SU-DHL-6 (cell line): Measurements from ENCODE around the gene RBBP4.

Experiments used
- H2AFZ ChIP-seq: fragments of 200-600 bp; sonication (generic); 2 replicates; pipeline ENCODE4 v1.6.1; 2014; ENCODE audit warnings: low read depth, mild to moderate bottlenecking, moderate library complexity, mixed read lengths, antibody characterized with exemption, low read length; ENCODE audit not compliant: severe bottlenecking
- H3F3A ChIP-seq: fragments of 200-600 bp; shearing (Covaris generic); 2 replicates; pipeline ENCODE4 v1.6.0; 2016; ENCODE audit warnings: antibody characterized with exemption, mild to moderate bottlenecking; ENCODE audit not compliant: insufficient read depth
- H3K27ac ChIP-seq: fragments of 200-600 bp; sonication (generic); 2 replicates; pipeline ENCODE4 v1.5.1; 2016; ENCODE audit warnings: low read depth, mild to moderate bottlenecking, low read length, moderate library complexity, mixed read lengths
- H3K27me3 ChIP-seq: fragments of 200-600 bp; sonication (generic), shearing (Covaris generic); 2 replicates; pipeline ENCODE4 v1.6.0; 2014; ENCODE audit warnings: mild to moderate bottlenecking, low read length
- H3K36me3 ChIP-seq: fragments of 200-600 bp; sonication (generic); 2 replicates; pipeline ENCODE4 v1.6.1; 2014; ENCODE audit warnings: mild to moderate bottlenecking, low read length, mixed read lengths
- H3K4me2 ChIP-seq: fragments of 300-600, 200-600 bp; shearing (Covaris generic), sonication (generic); 2 replicates; pipeline ENCODE4 v1.6.0; 2014; ENCODE audit warnings: low read length, low read depth, mild to moderate bottlenecking; ENCODE audit not compliant: poor library complexity, severe bottlenecking
- H3K4me3 ChIP-seq: fragments of 200-600 bp; sonication (generic); 2 replicates; pipeline ENCODE4 v1.5.1; 2014; ENCODE audit warnings: antibody characterized with exemption, low read length, mild to moderate bottlenecking, mixed read lengths; ENCODE audit not compliant: insufficient read depth, poor library complexity, severe bottlenecking
- H3K79me2 ChIP-seq: fragments of 200-600 bp; sonication (generic); 2 replicates; pipeline ENCODE4 v1.6.1; 2014; ENCODE audit warnings: mild to moderate bottlenecking, low read length, moderate library complexity; ENCODE audit not compliant: insufficient read depth
- H3K9ac ChIP-seq: fragments of 200-600 bp; sonication (generic); 2 replicates; pipeline ENCODE4 v1.7.0; 2014; ENCODE audit warnings: mild to moderate bottlenecking, low read length
- H3K9me2 ChIP-seq: fragments of 200-600 bp; sonication (generic); replicated peaks from 2 replicates; pipeline ENCODE4 v1.6.1; 2014; ENCODE audit warnings: low read length; ENCODE audit not compliant: insufficient read depth
- H3K9me3 ChIP-seq: fragments of 200-600 bp; sonication (generic); 2 replicates; pipeline ENCODE4 v1.6.1; 2014; ENCODE audit warnings: low read length, mixed read lengths; ENCODE audit not compliant: insufficient read depth
- H4K20me1 ChIP-seq: fragments of 200-600 bp; sonication (generic); 2 replicates; pipeline ENCODE4 v1.6.1; 2014; ENCODE audit warnings: low read depth, mild to moderate bottlenecking, antibody characterized with exemption, low read length, moderate library complexity, mixed read lengths
- CTCF ChIP-seq: fragments of 200-600 bp; sonication (generic); IDR thresholded peaks from one replicate; pipeline ENCODE4 v1.5.1; 2017; ENCODE audit warnings: antibody characterized with exemption, mild to moderate bottlenecking, low read length, moderate library complexity; ENCODE audit not compliant: insufficient read depth, poor library complexity, severe bottlenecking
- EZH2phosphoT487 ChIP-seq: fragments of 200-600 bp; sonication (generic), shearing (Covaris generic); conservative IDR thresholded peaks from 2 replicates; pipeline ENCODE4 v1.6.1; 2018; ENCODE audit warnings: mild to moderate bottlenecking, antibody characterized with exemption, low read length, moderate library complexity, mixed read lengths

The RBBP4 gene

GRCh38 chr1:32650752-32651460 lies at the start of gene RBBP4:
Gene RBBP4 (plus strand): TSS chr1:32651208. CDS start chr1:32651307, 99 bp downstream.
- Histone ChIP-seq H3K79me2 (peaks cover 85% of the 10 kb centered on the region), H3K36me3 (peaks cover 37% of the 10 kb centered on the region), H3K9ac (peak within 1 kb of the TSS; percentile 88), H3K9me3 (no peaks in the 10 kb centered on the region), H3K27ac (peak within 1 kb of the TSS; percentile 97), H3K4me3 (peak within 1 kb of the TSS; percentile 73), H3K9me2 (no peaks in the 10 kb centered on the region), H4K20me1 (peaks cover 11% of the 10 kb centered on the region), H3K27me3 (no peaks in the 10 kb centered on the region), H3F3A (peaks cover 32% of the 10 kb centered on the region), H2AFZ (no peak within 1 kb of the TSS), H3K4me2 (peak within 1 kb of the TSS; percentile 99)
- no peak for TF ChIP-seq CTCF
- no peak for TF ChIP-seq EZH2phosphoT487

- TF ChIP-seq CTCF (no peak), EZH2phosphoT487 (no peak)
- no peaks in the 10 kb centered on the region for H3K79me2 ChIP-seq
- no peaks in the 10 kb centered on the region for H3K36me3 ChIP-seq
- H3K27ac ChIP-seq = no peak overlapping the region
- H2AFZ ChIP-seq = no peak overlapping the region
- H3K4me2 ChIP-seq = no peak overlapping the region
- H3K9me3 ChIP-seq = no peaks in the 10 kb centered on the region
- H3K9me2 ChIP-seq = no peaks in the 10 kb centered on the region
- no peaks in the 10 kb centered on the region for H4K20me1 ChIP-seq
- H3F3A ChIP-seq = no peaks in the 10 kb centered on the region
- H3K9ac ChIP-seq = no peak overlapping the region
- no peak overlapping the region for H3K4me3 ChIP-seq
- H3K27me3 ChIP-seq = no peaks in the 10 kb centered on the region
Measured at GRCh38 chr1:32605711-32606424, 45.1 kb upstream of the RBBP4 start.

GRCh38 chr1:32606565-32607371 lies 44.2 kb upstream of the RBBP4 start:
- H4K20me1 ChIP-seq = no peaks in the 10 kb centered on the region
- H3F3A ChIP-seq = no peaks in the 10 kb centered on the region
- no peak overlapping the region for H3K4me3 ChIP-seq
- H2AFZ ChIP-seq = no peak overlapping the region
- no peaks in the 10 kb centered on the region for H3K9me2 ChIP-seq
- no peaks in the 10 kb centered on the region for H3K36me3 ChIP-seq
- H3K27me3 ChIP-seq = no peaks in the 10 kb centered on the region
- H3K9ac ChIP-seq = no peak overlapping the region
- no peak for TF ChIP-seq EZH2phosphoT487
- TF ChIP-seq CTCF = no peak
- H3K9me3 ChIP-seq = no peaks in the 10 kb centered on the region
- H3K79me2 ChIP-seq = no peaks in the 10 kb centered on the region
- H3K4me2 ChIP-seq = no peak overlapping the region
- no peak overlapping the region for H3K27ac ChIP-seq
